Psoas muscle (tissue), 8 donors: Measurements from ENCODE around the gene POT1. TPM values are rescaled to one million over a fixed set of nuclear protein-coding genes. Genes with fewer than 3 reads are reported as not detected.

ENCODE experiments used
- ATAC-seq, 4 donors: fragments of 200-7000 bp; cut with Tn5 transposase; one replicate each; pipeline ENCODE4 v1.9.1; 2020; ENCODE audit warnings: moderate library complexity in 3 of 4, mild to moderate bottlenecking in 2 of 4
- DNase-seq, 2 donors: peaks; one replicate each; pipeline ENCODE4 v3.0.0-alpha.2; 2020
- H3K27ac ChIP-seq: fragments of 200-600 bp; one replicate; pipeline ENCODE4 v1.8.0; 2022
- H3K27me3 ChIP-seq, 3 donors: fragments of 200-600 bp in 1 of 3; one replicate each; pipeline versions ENCODE4 v1.6.1 to v1.8.0; 2013 to 2022; ENCODE audit warnings: low read length in 2 of 3, mild to moderate bottlenecking in 2 of 3, moderate library complexity in 1 of 3; ENCODE audit not compliant: insufficient read depth in 3 of 3
- H3K36me3 ChIP-seq, 2 donors: fragments of 200-600 bp in 1 of 2; one replicate each; pipeline versions ENCODE4 v1.6.1 to v1.8.0; 2013 to 2022; ENCODE audit warnings: low read depth in 1 of 2, mild to moderate bottlenecking in 1 of 2, moderate library complexity in 1 of 2; ENCODE audit not compliant: insufficient read depth in 1 of 2
- H3K4me1 ChIP-seq: fragments of 200-600 bp; one replicate; pipeline ENCODE4 v1.8.0; 2022
- H3K4me3 ChIP-seq: fragments of 200-600 bp; one replicate; pipeline ENCODE4 v1.8.0; 2022; ENCODE audit warnings: mild to moderate bottlenecking
- H3K9me3 ChIP-seq: fragments of 200-600 bp; one replicate; pipeline ENCODE4 v1.8.0; 2022
- WGBS, 3 donors: extraction: QIAGEN DNeasy Blood & Tissue Kit; methylation state at CpG; one replicate each; pipeline versions ENCODE4 v1.1.6 to v1.1.7; 2013; 5-methylcytosine and 5-hydroxymethylcytosine counted together
- intact Hi-C, 2 donors: fragments of 100-400 bp; cut with DNase I; formaldehyde crosslinking; loops; one replicate each; pipeline versions ENCODE4 v1.11.0 to v1.14.2; 2022
- polyA plus RNA-seq, 3 donors: library from polyadenylated mRNA; stranded (reverse); fragments of 200-250 nt; gene quantifications; one replicate each; pipeline ENCODE4 v1.2.3, GENCODE V29; 2013
- total RNA-seq, 4 donors: library from RNA; stranded (reverse); fragmentation: NEBNext Ultra II Directional in 2 of 4; extraction: Animal tissue kit (Norgen Biotek cat#: 25700) in 2 of 4; gene quantifications; one replicate each; pipeline versions ENCODE4 v1.2.1 to v1.2.4, GENCODE V29; 2021 to 2023
- TF ChIP-seq, protein P1 (sequence below): fragments of 200-600 bp; IDR thresholded peaks from one replicate; pipeline ENCODE4 v1.8.0; 2022; ENCODE audit warnings: antibody characterized with exemption
- donor health status: healthy with polysubstance abuse.
- donor health status: DM: no; HTN: no; CAD: no; lungs with moderate emphysema.
- donor health status: Bipolar disorder and iron deficiency.
- donor health status: healthy.
- donor health status: DM: yes; HTN: yes; CAD: no.
- donor health status: DM: no; HTN: no; CAD: no.
- donor health status: DM: no; HTN: no; CAD: no.
- donor health status: DM: yes; HTN: yes; CAD: no.

Gene POT1
- total and polyA plus RNA-seq, 7 donors: 4.1 to 9.1 (median 6.5) TPM

DNA sequence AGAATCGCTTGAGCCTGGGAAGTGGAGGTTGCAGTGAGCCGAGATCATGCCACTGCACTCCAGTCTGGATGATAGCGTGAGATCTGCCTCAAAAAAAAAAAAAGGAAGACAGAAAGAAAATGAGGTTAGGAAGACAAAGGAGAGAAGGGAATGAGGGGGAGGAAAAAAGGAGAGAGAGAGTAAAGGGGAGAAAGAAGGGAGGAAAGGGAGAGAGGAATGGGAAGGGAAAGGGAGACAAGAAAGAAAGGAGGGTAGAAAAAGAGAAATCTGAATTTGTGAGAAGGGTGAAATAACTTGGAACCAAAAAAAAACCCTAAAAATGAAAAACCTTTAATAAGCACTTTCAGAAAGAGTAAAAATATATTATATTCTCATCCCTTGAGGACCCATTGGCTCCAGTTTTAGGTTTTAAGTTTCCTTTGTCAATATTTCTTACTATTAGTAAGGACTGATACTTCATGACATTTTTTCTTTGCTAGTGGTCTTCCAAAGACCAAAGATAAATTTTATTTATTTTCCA lies 54.9 kb downstream of the POT1 start:
- no peak overlapping the region for H3K27ac ChIP-seq
- H3K27me3 ChIP-seq: no peaks in the 10 kb centered on the region
- ATAC-seq (no peak), DNase-seq (no peak)
- TF ChIP-seq, protein P1, sequence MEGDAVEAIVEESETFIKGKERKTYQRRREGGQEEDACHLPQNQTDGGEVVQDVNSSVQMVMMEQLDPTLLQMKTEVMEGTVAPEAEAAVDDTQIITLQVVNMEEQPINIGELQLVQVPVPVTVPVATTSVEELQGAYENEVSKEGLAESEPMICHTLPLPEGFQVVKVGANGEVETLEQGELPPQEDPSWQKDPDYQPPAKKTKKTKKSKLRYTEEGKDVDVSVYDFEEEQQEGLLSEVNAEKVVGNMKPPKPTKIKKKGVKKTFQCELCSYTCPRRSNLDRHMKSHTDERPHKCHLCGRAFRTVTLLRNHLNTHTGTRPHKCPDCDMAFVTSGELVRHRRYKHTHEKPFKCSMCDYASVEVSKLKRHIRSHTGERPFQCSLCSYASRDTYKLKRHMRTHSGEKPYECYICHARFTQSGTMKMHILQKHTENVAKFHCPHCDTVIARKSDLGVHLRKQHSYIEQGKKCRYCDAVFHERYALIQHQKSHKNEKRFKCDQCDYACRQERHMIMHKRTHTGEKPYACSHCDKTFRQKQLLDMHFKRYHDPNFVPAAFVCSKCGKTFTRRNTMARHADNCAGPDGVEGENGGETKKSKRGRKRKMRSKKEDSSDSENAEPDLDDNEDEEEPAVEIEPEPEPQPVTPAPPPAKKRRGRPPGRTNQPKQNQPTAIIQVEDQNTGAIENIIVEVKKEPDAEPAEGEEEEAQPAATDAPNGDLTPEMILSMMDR: no peak
- 98 to 99% (median 98%) methylated on average over 3 of the region's 3 CpGs for WGBS, 3 donors
- no peaks in the 10 kb centered on the region for H3K9me3 ChIP-seq
- no peak overlapping the region for H3K4me3 ChIP-seq
- intact Hi-C loops: loop anchor here in 1 of 2 donors (5.0 kb wide), 1 partner anchor 808 kb away; no protein-coding TSS in a partner anchor
- H3K36me3 ChIP-seq: no peaks in the 10 kb centered on the region
- H3K4me1 ChIP-seq: no peaks in the 10 kb centered on the region

- no peaks in the 10 kb centered on the region for H3K4me1 ChIP-seq
- no peak overlapping the region for H3K27ac ChIP-seq
- WGBS, 3 donors: 85 to 93% (median 90%) methylated on average over 5 of the region's 5 CpGs
- H3K27me3 ChIP-seq: no peaks in the 10 kb centered on the region
- DNase-seq (no peak), ATAC-seq (no peak)
- intact Hi-C loops: no loop called here
- TF ChIP-seq, protein P1: no peak
- H3K36me3 ChIP-seq: peaks cover 0 to 17% of the 10 kb centered on the region in 2 donors
- no peaks in the 10 kb centered on the region for H3K9me3 ChIP-seq
- H3K4me3 ChIP-seq: no peak overlapping the region
Measured at GRCh38 chr7:124857672-124858235, 71.9 kb downstream of the POT1 start.

DNA sequence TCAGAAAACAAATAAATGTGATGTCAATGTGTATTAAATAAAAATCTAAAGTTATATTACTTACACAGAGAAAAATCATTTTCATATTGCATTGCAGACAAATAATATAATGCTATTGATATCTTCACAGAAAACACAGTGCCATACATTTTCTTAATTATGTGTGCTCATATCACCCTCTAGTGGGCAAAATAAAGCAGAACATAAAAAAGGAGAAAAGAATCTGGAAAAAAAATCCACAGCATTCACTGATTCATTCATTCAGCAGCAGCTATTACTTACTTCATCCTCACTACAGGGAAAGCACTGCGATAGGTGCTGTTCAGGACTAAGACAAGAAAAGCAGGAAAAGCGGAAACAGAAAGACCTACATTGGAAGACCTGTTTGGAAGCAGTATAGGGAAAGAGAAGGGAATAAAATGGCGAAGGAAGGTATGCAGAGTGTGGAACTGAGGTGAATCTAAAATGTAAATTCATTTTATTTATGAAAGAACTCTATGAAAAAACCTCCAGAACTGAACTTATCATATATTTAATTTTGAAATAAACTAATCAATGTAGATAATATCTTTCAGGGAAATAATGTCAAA lies 73.2 kb downstream of the POT1 start:
- DNase-seq (no peak), ATAC-seq (peak in 1 of 4 donors; percentile 48)
- intact Hi-C loops: no loop called here
- Histone ChIP-seq H3K36me3 (peaks cover 0 to 28% of the 10 kb centered on the region in 2 donors), H3K9me3 (no peaks in the 10 kb centered on the region), H3K27ac (no peak overlapping the region), H3K4me1 (no peaks in the 10 kb centered on the region), H3K27me3 (no peaks in the 10 kb centered on the region), H3K4me3 (no peak overlapping the region)
- TF ChIP-seq, protein P1: peak; percentile 59
- WGBS, 3 donors: 89 to 93% (median 89%) methylated on average over 3 of the region's 3 CpGs

- TF ChIP-seq, protein P1: no peak
- DNase-seq (no peak), ATAC-seq (no peak)
- intact Hi-C loops: no loop called here
- no peaks in the 10 kb centered on the region for H3K27me3 ChIP-seq
- H3K4me1 ChIP-seq: no peaks in the 10 kb centered on the region
- peaks cover 0 to 36% of the 10 kb centered on the region in 2 donors for H3K36me3 ChIP-seq
- no peaks in the 10 kb centered on the region for H3K9me3 ChIP-seq
- no peak overlapping the region for H3K4me3 ChIP-seq
- no peak overlapping the region for H3K27ac ChIP-seq
Measured at GRCh38 chr7:124843336-124843735, 86.3 kb downstream of the POT1 start.
